DOHH2 (cell line): Measurements from ENCODE around the gene PSMD11.

Experiments used
- H3F3A ChIP-seq: fragments of 200-600 bp; sonication (generic), shearing (Covaris generic); 2 replicates; pipeline ENCODE4 v1.6.0; 2016; ENCODE audit warnings: antibody characterized with exemption, mild to moderate bottlenecking; ENCODE audit not compliant: control insufficient read depth, insufficient read depth
- H3K27ac ChIP-seq: fragments of 200-600 bp; sonication (generic); 2 replicates; pipeline ENCODE4 v1.5.1; 2014; ENCODE audit warnings: low read depth, mild to moderate bottlenecking, low read length, moderate library complexity
- H3K27me3 ChIP-seq: fragments of 200-600 bp; sonication (generic); 2 replicates; pipeline ENCODE4 v1.6.1; 2014; ENCODE audit warnings: mild to moderate bottlenecking, low read length, mixed read lengths; ENCODE audit not compliant: control insufficient read depth
- H3K36me3 ChIP-seq: fragments of 200-600 bp; sonication (generic); 2 replicates; pipeline ENCODE4 v1.6.1; 2014; ENCODE audit warnings: mild to moderate bottlenecking, low read length, moderate library complexity, mixed read lengths; ENCODE audit not compliant: control insufficient read depth
- H3K4me1 ChIP-seq: fragments of 200-600 bp; sonication (generic); 2 replicates; pipeline ENCODE4 v1.6.1; 2014; ENCODE audit warnings: mild to moderate bottlenecking, low read length, mixed read lengths; ENCODE audit not compliant: control insufficient read depth
- H3K4me2 ChIP-seq: fragments of 200-600 bp; sonication (generic); 2 replicates; pipeline ENCODE4 v1.6.0; 2014; ENCODE audit warnings: mild to moderate bottlenecking, low read length, moderate library complexity
- H3K4me3 ChIP-seq: fragments of 200-600 bp; sonication (generic); 2 replicates; pipeline ENCODE4 v1.5.1; 2014; ENCODE audit warnings: mild to moderate bottlenecking, low read length, mixed read lengths
- H3K79me2 ChIP-seq: fragments of 200-600 bp; sonication (generic); 2 replicates; pipeline ENCODE4 v1.6.1; 2014; ENCODE audit warnings: mild to moderate bottlenecking, low read length, mixed read lengths; ENCODE audit not compliant: control insufficient read depth
- H3K9me2 ChIP-seq: fragments of 200-600 bp; sonication (generic); replicated peaks from 2 replicates; pipeline ENCODE4 v1.6.1; 2014; ENCODE audit warnings: mild to moderate bottlenecking, low read length, mixed read lengths; ENCODE audit not compliant: control insufficient read depth
- H3K9me3 ChIP-seq: fragments of 200-600 bp; sonication (generic); 2 replicates; pipeline ENCODE4 v1.6.1; 2014; ENCODE audit warnings: antibody characterized with exemption, low read length, mixed read lengths; ENCODE audit not compliant: control insufficient read depth, insufficient read depth
- H4K20me1 ChIP-seq: fragments of 200-600 bp; sonication (generic); 2 replicates; pipeline ENCODE4 v1.6.0; 2014; ENCODE audit warnings: low read depth, mild to moderate bottlenecking, antibody characterized with exemption, low read length, moderate library complexity; ENCODE audit not compliant: control insufficient read depth, insufficient read depth
- CTCF ChIP-seq: fragments of 200-600 bp; sonication (generic); IDR thresholded peaks from one replicate; pipeline ENCODE4 v1.5.1; 2014; ENCODE audit warnings: antibody characterized with exemption, mild to moderate bottlenecking, low read depth, low read length; ENCODE audit not compliant: poor library complexity, severe bottlenecking
- EZH2phosphoT487 ChIP-seq: fragments of 200-600 bp; sonication (generic); IDR thresholded peaks from 2 replicates; pipeline ENCODE4 v1.6.1; 2017; ENCODE audit warnings: borderline replicate concordance, mild to moderate bottlenecking, antibody characterized with exemption, low read length, moderate library complexity, mixed read lengths

Gene PSMD11

GRCh38 chr17:32426894-32427293, 17.4 kb upstream of the PSMD11 start:
- peaks cover 15% of the 10 kb centered on the region for H3K9me3 ChIP-seq
- TF ChIP-seq CTCF (no peak), EZH2phosphoT487 (no peak)
- H3K27ac ChIP-seq = no peak overlapping the region
- H3K4me3 ChIP-seq = no peak overlapping the region
- no peaks in the 10 kb centered on the region for H4K20me1 ChIP-seq
- H3K4me1 ChIP-seq = no peaks in the 10 kb centered on the region
- no peak overlapping the region for H3K4me2 ChIP-seq
- no peaks in the 10 kb centered on the region for H3K36me3 ChIP-seq
- H3F3A ChIP-seq = no peaks in the 10 kb centered on the region
- H3K79me2 ChIP-seq = no peaks in the 10 kb centered on the region
- H3K9me2 ChIP-seq = no peaks in the 10 kb centered on the region
- H3K27me3 ChIP-seq = 0 out of 2 replicates have a peak, but pooled peaks cover 3% of the 10 kb centered on the region

- Histone ChIP-seq H3F3A (no peaks in the 10 kb centered on the region), H4K20me1 (no peaks in the 10 kb centered on the region), H3K27ac (no peak overlapping the region), H3K36me3 (no peaks in the 10 kb centered on the region), H3K9me2 (no peaks in the 10 kb centered on the region), H3K79me2 (no peaks in the 10 kb centered on the region), H3K9me3 (peaks cover 15% of the 10 kb centered on the region), H3K4me3 (no peak overlapping the region), H3K27me3 (no peaks in the 10 kb centered on the region), H3K4me1 (no peaks in the 10 kb centered on the region), H3K4me2 (no peak overlapping the region)
- no peak for TF ChIP-seq CTCF
- TF ChIP-seq EZH2phosphoT487 = no peak
Observed at GRCh38 chr17:32429598-32429997, 14.7 kb upstream of the PSMD11 start.

GRCh38 chr17:32440722-32441121, 3.6 kb upstream of the PSMD11 start:
- Histone ChIP-seq H3K9me2 (no peaks in the 10 kb centered on the region), H3F3A (no peaks in the 10 kb centered on the region), H3K27me3 (peaks cover 21% of the 10 kb centered on the region), H3K9me3 (no peaks in the 10 kb centered on the region), H3K27ac (no peak overlapping the region), H3K4me3 (no peak overlapping the region), H3K36me3 (peaks cover 9% of the 10 kb centered on the region; the same call in 1 of the 2 replicates), H3K4me1 (peaks cover 12% of the 10 kb centered on the region), H3K79me2 (peaks cover 14% of the 10 kb centered on the region), H3K4me2 (no peak overlapping the region), H4K20me1 (peaks cover 4% of the 10 kb centered on the region; the same call in 1 of the 2 replicates)
- TF ChIP-seq EZH2phosphoT487 = no peak

GRCh38 chr17:32441886-32442285, 2.4 kb upstream of the PSMD11 start:
- no peaks in the 10 kb centered on the region for H3F3A ChIP-seq
- H3K4me3 ChIP-seq = no peak overlapping the region
- peaks cover 20% of the 10 kb centered on the region for H3K36me3 ChIP-seq
- H3K9me2 ChIP-seq = no peaks in the 10 kb centered on the region
- H4K20me1 ChIP-seq = peaks cover 11% of the 10 kb centered on the region; the same call in 1 of the 2 replicates
- no peaks in the 10 kb centered on the region for H3K9me3 ChIP-seq
- no peak overlapping the region for H3K27ac ChIP-seq
- peaks cover 21% of the 10 kb centered on the region for H3K27me3 ChIP-seq
- H3K4me2 ChIP-seq = no peak overlapping the region
- TF ChIP-seq EZH2phosphoT487 (no peak), CTCF (no peak)
- H3K4me1 ChIP-seq = peaks cover 24% of the 10 kb centered on the region
- H3K79me2 ChIP-seq = peaks cover 26% of the 10 kb centered on the region
